Measurements from ENCODE around the gene ABR. TPM values are rescaled to one million over a fixed set of nuclear protein-coding genes. Genes with fewer than 3 reads are reported as not detected.

The ABR gene
- total RNA-seq, 1 donor from 2014 or later, result 92.7 TPM

GRCh38 chr17:1043601-1044251 lies 136.1 kb downstream of the ABR start:
- no peaks in the 10 kb centered on the region for H3F3A ChIP-seq (ENCODE audit: low read depth)
- peaks cover 20% of the 10 kb centered on the region for H3K4me1 ChIP-seq
- peaks cover 8% of the 10 kb centered on the region for H4K20me1 ChIP-seq (ENCODE audit: low read depth)
- H3K9me3 Mint-ChIP-seq, result no peaks in the 10 kb centered on the region
- no peak overlapping the region for H3K27ac Mint-ChIP-seq
- H3K27ac ChIP-seq, result no peak overlapping the region
- peaks cover 31% of the 10 kb centered on the region for H3K4me1 Mint-ChIP-seq
- TF ChIP-seq EZH2phosphoT487 (IDR thresholded peaks at IDR 0.05) (no peak), EZH2 (IDR thresholded peaks at IDR 0.05) (no peak)
- TF ChIP-seq, protein P1, sequence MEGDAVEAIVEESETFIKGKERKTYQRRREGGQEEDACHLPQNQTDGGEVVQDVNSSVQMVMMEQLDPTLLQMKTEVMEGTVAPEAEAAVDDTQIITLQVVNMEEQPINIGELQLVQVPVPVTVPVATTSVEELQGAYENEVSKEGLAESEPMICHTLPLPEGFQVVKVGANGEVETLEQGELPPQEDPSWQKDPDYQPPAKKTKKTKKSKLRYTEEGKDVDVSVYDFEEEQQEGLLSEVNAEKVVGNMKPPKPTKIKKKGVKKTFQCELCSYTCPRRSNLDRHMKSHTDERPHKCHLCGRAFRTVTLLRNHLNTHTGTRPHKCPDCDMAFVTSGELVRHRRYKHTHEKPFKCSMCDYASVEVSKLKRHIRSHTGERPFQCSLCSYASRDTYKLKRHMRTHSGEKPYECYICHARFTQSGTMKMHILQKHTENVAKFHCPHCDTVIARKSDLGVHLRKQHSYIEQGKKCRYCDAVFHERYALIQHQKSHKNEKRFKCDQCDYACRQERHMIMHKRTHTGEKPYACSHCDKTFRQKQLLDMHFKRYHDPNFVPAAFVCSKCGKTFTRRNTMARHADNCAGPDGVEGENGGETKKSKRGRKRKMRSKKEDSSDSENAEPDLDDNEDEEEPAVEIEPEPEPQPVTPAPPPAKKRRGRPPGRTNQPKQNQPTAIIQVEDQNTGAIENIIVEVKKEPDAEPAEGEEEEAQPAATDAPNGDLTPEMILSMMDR (IDR thresholded peaks at IDR 0.05), result no peak
- no peaks in the 10 kb centered on the region for H3K9me3 ChIP-seq (ENCODE audit: low read depth)
- peaks cover 12% of the 10 kb centered on the region for H3K36me3 Mint-ChIP-seq
- peak overlapping the region; percentile 64 for H2AFZ ChIP-seq (replicated peaks)
- H3K27me3 ChIP-seq, result no peaks in the 10 kb centered on the region
- H3K27me3 Mint-ChIP-seq (ENCODE audit: insufficient read depth, low read depth), result peaks cover 5% of the 10 kb centered on the region
- no peak overlapping the region for H3K9ac ChIP-seq
- no peaks in the 10 kb centered on the region for H3K36me3 ChIP-seq
- H3K79me2 ChIP-seq (ENCODE audit: low read depth), result no peaks in the 10 kb centered on the region
- peak overlapping the region; percentile 70 for H3K4me2 ChIP-seq
- DNase-seq (ENCODE audit: low spot score), result peak; percentile 73
- no peak overlapping the region for H3K4me3 Mint-ChIP-seq
- H3K4me3 ChIP-seq, result peak overlapping the region; percentile 32

DNA sequence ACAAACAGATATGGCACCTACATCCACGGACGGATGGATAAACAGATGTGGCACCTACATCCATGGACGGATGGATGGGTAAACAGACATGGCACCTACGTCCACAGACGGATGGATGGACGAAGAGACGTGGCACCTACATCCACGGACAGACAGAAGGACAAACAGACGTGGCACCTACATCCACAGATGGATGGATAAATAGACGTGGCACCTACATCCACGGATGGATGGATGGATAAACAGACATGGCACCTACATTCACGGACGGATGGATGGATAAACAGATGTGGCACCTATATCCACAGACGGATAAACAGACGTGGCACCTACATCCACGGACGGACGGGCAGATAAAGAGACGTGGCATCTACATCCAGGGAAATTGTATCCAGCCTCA lies 137.3 kb downstream of the ABR start:
- Mint-ChIP-seq H3K27me3 (ENCODE audit: insufficient read depth, low read depth) (peaks cover 5% of the 10 kb centered on the region), H3K36me3 (peaks cover 12% of the 10 kb centered on the region), H3K27ac (peak overlapping the region; percentile 3), H3K4me3 (no peak overlapping the region), H3K9me3 (no peaks in the 10 kb centered on the region), H3K4me1 (peaks cover 31% of the 10 kb centered on the region)
- no peaks in the 10 kb centered on the region for H3K79me2 ChIP-seq (ENCODE audit: low read depth)
- no peak overlapping the region for H3K9ac ChIP-seq
- no peaks in the 10 kb centered on the region for H3K36me3 ChIP-seq
- DNase-seq (ENCODE audit: low spot score), result no peak
- H4K20me1 ChIP-seq (ENCODE audit: low read depth), result peaks cover 8% of the 10 kb centered on the region
- H3K27ac ChIP-seq, result no peak overlapping the region
- H3K4me3 ChIP-seq, result no peak overlapping the region
- H3F3A ChIP-seq (ENCODE audit: low read depth), result no peaks in the 10 kb centered on the region
- no peak overlapping the region for H3K4me2 ChIP-seq
- H3K4me1 ChIP-seq, result peaks cover 20% of the 10 kb centered on the region
- H3K27me3 ChIP-seq, result no peaks in the 10 kb centered on the region
- TF ChIP-seq, protein P1 (IDR thresholded peaks at IDR 0.05), result no peak
- no peak for TF ChIP-seq EZH2phosphoT487 (IDR thresholded peaks at IDR 0.05)
- no peak for TF ChIP-seq EZH2 (IDR thresholded peaks at IDR 0.05)
- no peak overlapping the region for H2AFZ ChIP-seq (replicated peaks)
- H3K9me3 ChIP-seq (ENCODE audit: low read depth), result no peaks in the 10 kb centered on the region

GRCh38 chr17:1041746-1042145 lies 138.0 kb downstream of the ABR start:
- H3K9me3 ChIP-seq (ENCODE audit: low read depth), result no peaks in the 10 kb centered on the region
- H3K27me3 ChIP-seq, result no peaks in the 10 kb centered on the region
- peaks cover 8% of the 10 kb centered on the region for H4K20me1 ChIP-seq (ENCODE audit: low read depth)
- no peak overlapping the region for H3K27ac ChIP-seq
- H3K9ac ChIP-seq, result no peak overlapping the region
- H2AFZ ChIP-seq (replicated peaks), result no peak overlapping the region
- H3K79me2 ChIP-seq (ENCODE audit: low read depth), result no peaks in the 10 kb centered on the region
- H3K4me2 ChIP-seq, result no peak overlapping the region
- peaks cover 20% of the 10 kb centered on the region for H3K4me1 ChIP-seq
- no peak for DNase-seq (ENCODE audit: low spot score)
- no peaks in the 10 kb centered on the region for H3K36me3 ChIP-seq
- no peaks in the 10 kb centered on the region for H3K9me3 Mint-ChIP-seq
- peaks cover 8% of the 10 kb centered on the region for H3K27me3 Mint-ChIP-seq (ENCODE audit: insufficient read depth, low read depth)
- no peak overlapping the region for H3K4me3 ChIP-seq
- TF ChIP-seq EZH2 (IDR thresholded peaks at IDR 0.05) (no peak), EZH2phosphoT487 (IDR thresholded peaks at IDR 0.05) (no peak)
- TF ChIP-seq, protein P1 (IDR thresholded peaks at IDR 0.05), result no peak
- no peaks in the 10 kb centered on the region for H3F3A ChIP-seq (ENCODE audit: low read depth)
- peaks cover 12% of the 10 kb centered on the region for H3K36me3 Mint-ChIP-seq
- peaks cover 31% of the 10 kb centered on the region for H3K4me1 Mint-ChIP-seq
- H3K27ac Mint-ChIP-seq, result no peak overlapping the region
- peak overlapping the region; percentile 62 for H3K4me3 Mint-ChIP-seq
